ENCODE measurements around the gene MAVS.

DNA sequence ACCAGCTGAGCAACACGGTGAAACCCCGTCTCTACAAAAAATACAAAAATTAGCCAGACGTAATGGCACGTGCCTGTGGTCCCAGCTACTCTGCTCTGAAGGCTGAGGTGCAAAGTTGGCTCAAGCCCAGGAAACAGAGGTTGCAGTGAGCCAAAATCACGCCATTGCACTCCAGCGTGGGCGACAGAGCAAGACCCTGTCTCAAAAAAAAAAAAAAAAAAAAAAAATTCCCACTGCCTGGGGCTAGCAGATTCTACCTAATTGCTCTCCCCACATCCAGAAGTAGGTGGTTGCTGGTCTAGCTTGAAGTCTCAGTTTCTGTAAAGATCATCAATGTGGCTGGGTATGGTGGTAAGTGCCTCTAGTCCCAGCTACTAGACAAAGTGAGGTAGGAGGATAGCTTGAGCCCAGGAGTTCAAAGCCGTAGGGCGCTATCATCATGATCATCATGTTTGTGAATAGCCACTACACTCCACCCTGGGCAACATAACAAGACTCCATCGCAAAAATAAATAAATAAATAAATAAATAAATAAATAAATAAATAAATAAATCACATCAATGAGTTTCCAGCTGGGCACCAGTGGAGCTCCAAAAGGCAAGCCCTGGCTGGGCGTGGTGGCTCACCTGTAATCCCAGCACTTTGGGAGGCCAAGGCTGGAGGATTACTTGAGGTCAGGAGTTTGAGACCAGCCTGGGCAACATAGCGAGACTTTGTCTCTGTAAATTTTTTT lies 32.6 kb upstream of the MAVS start:
- TF ChIP-seq, protein P1, sequence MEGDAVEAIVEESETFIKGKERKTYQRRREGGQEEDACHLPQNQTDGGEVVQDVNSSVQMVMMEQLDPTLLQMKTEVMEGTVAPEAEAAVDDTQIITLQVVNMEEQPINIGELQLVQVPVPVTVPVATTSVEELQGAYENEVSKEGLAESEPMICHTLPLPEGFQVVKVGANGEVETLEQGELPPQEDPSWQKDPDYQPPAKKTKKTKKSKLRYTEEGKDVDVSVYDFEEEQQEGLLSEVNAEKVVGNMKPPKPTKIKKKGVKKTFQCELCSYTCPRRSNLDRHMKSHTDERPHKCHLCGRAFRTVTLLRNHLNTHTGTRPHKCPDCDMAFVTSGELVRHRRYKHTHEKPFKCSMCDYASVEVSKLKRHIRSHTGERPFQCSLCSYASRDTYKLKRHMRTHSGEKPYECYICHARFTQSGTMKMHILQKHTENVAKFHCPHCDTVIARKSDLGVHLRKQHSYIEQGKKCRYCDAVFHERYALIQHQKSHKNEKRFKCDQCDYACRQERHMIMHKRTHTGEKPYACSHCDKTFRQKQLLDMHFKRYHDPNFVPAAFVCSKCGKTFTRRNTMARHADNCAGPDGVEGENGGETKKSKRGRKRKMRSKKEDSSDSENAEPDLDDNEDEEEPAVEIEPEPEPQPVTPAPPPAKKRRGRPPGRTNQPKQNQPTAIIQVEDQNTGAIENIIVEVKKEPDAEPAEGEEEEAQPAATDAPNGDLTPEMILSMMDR (IDR thresholded peaks at IDR 0.05): no peak
- TF ChIP-seq POLR2A (IDR thresholded peaks at IDR 0.05): no peak

All from heart left ventricle (tissue), 13 donors.